ENCODE results near the gene DNM3.
A peak's percentile ranks its signal among the peaks of the same experiment; 100 is the strongest.
"Not testable (repeated sequence)": the region's sequence is repeated elsewhere in the genome, so short reads cannot be mapped to it uniquely, and the experiment has no call there.

Gene DNM3

DNA sequence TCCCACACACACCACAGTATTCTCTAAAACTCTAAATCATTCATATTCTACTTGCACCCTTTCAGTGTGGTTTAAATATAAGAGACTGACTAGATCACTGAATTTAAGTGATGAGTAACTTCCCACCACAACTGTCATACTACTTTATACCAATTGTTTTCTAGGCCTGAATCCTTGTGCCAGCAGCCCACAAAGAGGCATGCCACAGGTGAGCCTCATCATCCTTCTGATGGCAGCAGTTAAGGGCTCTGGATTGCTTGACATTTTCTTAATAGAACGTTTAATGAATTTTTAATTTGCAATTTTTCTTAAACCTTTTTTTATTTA is 588.8 kb downstream of the DNM3 start:
- DNase-seq (ENCODE audit: insufficient read length, low spot score) (no peak), FAIRE-seq (no peak)
- TF ChIP-seq, protein P1, sequence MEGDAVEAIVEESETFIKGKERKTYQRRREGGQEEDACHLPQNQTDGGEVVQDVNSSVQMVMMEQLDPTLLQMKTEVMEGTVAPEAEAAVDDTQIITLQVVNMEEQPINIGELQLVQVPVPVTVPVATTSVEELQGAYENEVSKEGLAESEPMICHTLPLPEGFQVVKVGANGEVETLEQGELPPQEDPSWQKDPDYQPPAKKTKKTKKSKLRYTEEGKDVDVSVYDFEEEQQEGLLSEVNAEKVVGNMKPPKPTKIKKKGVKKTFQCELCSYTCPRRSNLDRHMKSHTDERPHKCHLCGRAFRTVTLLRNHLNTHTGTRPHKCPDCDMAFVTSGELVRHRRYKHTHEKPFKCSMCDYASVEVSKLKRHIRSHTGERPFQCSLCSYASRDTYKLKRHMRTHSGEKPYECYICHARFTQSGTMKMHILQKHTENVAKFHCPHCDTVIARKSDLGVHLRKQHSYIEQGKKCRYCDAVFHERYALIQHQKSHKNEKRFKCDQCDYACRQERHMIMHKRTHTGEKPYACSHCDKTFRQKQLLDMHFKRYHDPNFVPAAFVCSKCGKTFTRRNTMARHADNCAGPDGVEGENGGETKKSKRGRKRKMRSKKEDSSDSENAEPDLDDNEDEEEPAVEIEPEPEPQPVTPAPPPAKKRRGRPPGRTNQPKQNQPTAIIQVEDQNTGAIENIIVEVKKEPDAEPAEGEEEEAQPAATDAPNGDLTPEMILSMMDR (IDR thresholded peaks at IDR 0.05; ENCODE audit: insufficient read depth, missing control alignments) = no peak

DNA sequence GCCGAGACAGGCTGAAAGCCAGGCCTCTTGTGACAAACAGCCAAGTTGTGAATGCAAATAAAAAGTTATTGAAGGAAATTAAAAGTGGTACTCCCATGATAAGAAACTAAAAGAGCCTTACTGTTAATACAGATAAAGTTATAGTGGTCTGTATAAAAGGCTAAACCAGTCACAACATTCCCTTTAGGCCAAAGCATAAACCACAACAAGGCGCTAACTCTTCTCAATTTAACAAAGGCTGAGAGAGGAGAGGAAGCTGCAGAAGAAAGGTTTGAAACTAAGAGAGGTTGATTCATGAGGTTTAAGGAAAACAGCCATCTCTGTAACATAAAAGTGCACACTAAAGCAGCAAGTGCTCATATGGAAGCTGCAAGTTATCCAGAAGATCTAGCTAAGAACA is 589.9 kb downstream of the DNM3 start:
- FAIRE-seq (no peak), DNase-seq (ENCODE audit: insufficient read length, low spot score) (no peak)
- TF ChIP-seq, protein P1 (IDR thresholded peaks at IDR 0.05; ENCODE audit: insufficient read depth, missing control alignments) = no peak

DNA sequence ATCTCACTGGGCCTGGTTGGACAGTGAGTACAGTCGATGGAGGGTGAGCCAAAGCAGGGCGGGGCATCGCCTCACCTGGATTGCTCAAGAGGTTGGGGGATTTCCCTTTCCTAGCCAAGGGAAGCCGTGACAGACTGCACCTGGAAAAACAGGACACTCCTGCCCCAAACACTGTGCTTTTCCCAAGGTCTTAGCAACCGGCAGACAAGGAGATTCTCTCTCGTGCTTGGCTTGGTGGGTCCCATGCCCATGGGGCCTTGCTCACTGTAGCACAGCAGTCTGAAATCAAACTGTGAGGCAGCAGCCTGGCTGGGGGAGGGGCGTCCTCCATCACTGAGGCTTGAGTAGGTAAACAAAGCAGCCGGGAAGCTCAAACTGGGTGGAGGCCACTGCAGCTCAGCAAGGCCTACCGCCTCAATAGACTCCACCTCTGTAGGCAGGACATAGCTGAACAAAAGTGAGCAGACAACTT is 590.5 kb downstream of the DNM3 start:
- TF ChIP-seq, protein P1 (IDR thresholded peaks at IDR 0.05; ENCODE audit: insufficient read depth, missing control alignments) = no peak
- FAIRE-seq (no peak), DNase-seq (ENCODE audit: insufficient read length, low spot score) (no peak)

DNA sequence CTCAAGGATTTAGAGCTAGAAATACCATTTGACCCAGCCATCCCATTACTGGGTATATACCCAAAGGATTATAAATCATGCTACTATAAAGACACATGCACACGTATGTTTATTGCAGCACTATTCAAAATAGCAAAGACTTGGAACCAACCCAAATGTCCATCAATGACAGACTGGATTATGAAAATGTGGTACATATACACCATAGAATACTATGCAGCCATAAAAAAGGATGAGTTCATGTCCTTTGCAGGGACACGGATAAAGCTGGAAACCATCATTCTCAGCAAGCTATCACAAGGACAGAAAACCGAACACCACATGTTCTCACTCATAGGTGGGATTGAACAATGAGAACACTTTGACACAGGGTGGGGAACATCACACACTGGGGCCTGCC is 595.9 kb downstream of the DNM3 start:
- DNase-seq (ENCODE audit: insufficient read length, low spot score); FAIRE-seq: not testable (repeated sequence)

DNA sequence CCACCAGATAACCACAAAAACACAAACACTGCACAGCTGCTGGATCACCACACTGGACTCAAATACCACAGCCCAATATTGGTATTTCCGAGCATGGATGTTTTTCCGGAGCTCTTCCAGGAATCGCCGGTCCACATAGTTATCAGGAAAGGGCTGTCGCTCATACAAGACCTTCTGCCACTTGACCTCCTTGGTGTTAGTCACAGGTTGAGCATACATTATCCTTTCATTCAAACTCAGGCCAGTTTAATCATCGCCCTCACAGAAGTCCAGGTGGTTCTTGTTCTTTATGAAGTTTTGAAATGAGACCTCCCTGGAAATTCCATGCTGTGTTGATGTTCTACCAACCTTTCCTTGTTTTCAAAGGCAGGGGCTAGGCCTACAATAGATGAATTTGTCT is 601.1 kb downstream of the DNM3 start:
- no peak for DNase-seq (ENCODE audit: insufficient read length, low spot score)
- TF ChIP-seq, protein P1 (IDR thresholded peaks at IDR 0.05; ENCODE audit: insufficient read depth, missing control alignments) = no peak
- no peak for FAIRE-seq

DNA sequence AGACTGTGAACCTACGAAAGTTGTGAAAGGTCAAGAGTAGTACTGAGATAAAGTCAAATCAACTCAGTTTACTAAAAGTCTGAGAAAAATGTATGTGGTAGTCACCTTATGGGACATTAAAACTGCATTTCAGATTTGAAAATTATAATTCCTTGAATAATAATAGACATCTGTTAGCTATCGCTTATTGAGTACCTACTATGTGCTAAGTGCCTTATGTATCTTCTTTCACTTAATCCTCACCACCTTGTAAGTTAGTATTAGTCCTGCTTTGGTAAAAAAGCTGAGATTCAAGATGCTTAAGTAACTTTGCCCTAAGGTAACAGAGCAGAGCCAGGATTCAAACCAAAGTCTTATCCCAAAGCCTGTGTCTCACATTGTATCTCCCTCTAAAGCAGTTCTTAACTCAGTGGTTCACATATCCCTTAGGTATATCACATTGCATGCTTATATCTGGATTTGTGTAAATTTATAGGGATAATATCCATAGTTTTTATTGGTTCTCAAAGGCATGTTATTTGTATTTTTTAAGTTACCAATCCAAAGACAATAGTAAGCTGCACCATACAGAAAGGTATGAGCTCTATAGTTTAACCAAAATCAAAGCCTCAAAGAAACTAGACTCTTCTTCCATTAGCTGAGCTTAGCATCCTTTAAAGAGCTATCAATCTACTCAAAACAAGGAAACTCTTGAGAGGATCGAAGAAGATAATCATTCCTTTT is 601.7 kb downstream of the DNM3 start:
- DNase-seq (ENCODE audit: insufficient read length, low spot score) (no peak), FAIRE-seq (peak; percentile 64)

DNA sequence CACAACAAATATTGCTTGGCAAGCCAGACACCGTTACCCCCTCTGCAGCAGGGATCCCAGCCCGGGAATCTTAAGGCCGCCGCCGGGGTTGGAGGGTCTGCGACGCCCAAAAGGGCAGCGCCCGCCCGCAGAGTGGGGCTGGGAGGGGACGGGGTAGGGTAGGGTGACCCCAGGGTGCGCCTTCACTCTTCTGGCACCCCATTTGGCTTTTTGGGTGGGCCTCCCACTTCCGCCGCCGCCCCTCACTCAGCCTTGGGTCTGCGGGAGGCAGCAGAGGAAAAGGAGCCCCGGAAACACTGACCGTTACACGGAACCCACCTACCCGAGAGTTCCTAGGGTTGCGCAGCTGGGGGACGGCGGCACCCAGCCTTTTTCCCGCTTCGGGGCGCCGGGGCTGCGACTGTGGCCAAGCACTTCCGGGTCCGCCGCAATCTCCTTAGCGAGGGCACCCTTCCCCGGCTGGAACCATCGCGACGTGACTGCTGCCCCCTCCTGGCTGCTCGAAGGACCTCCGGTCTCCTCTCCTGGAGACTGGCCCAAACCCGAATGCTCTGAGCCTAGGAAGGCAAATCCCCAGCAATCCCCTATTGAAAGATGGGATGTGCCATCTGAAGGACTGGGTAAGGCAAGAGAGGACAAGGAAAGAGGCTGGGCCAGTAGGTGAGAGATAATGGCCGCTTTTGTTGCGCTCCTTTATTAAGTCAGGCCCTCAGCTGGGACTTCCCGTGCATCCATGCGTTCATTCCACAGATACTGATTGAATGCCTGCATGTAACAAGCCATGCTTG is 602.6 kb downstream of the DNM3 start, which contains the start of gene PIGC:
Gene PIGC, minus strand, starts transcription at position 404 of the 788 bp plus-strand sequence. CDS start 1,447 bp downstream, outside the sequence.
- peak; percentile 78 for DNase-seq (ENCODE audit: insufficient read length, low spot score)
- no peak for FAIRE-seq
- TF ChIP-seq, protein P1 (IDR thresholded peaks at IDR 0.05; ENCODE audit: insufficient read depth, missing control alignments) = peak; percentile 97

More for the DNA sequence above, 601.7 kb downstream of the DNM3 start:
- TF ChIP-seq, protein P1 (IDR thresholded peaks at IDR 0.05; ENCODE audit: insufficient read depth, missing control alignments) = no peak

Measured in D721Med (cell line).